Thoracic aorta (tissue), 2 donors: ENCODE measurements around the gene PHF21A. TPM values are rescaled to one million over a fixed set of nuclear protein-coding genes. Genes with fewer than 3 reads are reported as not detected.

Experiments used
- ATAC-seq: fragments of 150-250 bp; one replicate; pipeline ENCODE4 v1.8.0; 2017; ENCODE audit warnings: low read depth; ENCODE audit not compliant: insufficient number of reproducible peaks, low FRiP score
- DNase-seq: peaks from one replicate; pipeline ENCODE4 v3.0.0-alpha.2; 2020; ENCODE audit warnings: low spot score
- H3K27ac ChIP-seq, 2 donors: fragments of 200-600 bp; sonication (generic); 1 replicate in 1 of 2; 2 replicates in 1 of 2; pipeline ENCODE4 v1.5.1; 2016; ENCODE audit warnings: mild to moderate bottlenecking in 2 of 2, moderate library complexity in 2 of 2
- H3K27me3 ChIP-seq: fragments of 200-600 bp; sonication (generic); replicated peaks from 2 replicates; pipeline ENCODE4 v1.6.0; 2016; ENCODE audit warnings: mild to moderate bottlenecking; ENCODE audit not compliant: insufficient read depth
- H3K36me3 ChIP-seq: fragments of 200-600 bp; sonication (generic); one replicate; pipeline ENCODE4 v1.5.1; 2016
- H3K4me1 ChIP-seq, 2 donors: fragments of 200-600 bp; sonication (generic); 1 replicate in 1 of 2; 2 replicates in 1 of 2; pipeline versions ENCODE4 v1.5.1 to v1.6.0; 2016; ENCODE audit warnings: low read depth in 2 of 2, mild to moderate bottlenecking in 1 of 2; ENCODE audit not compliant: control insufficient read depth in 1 of 2
- H3K4me3 ChIP-seq: fragments of 200-600 bp; sonication (generic); 2 replicates; pipeline ENCODE4 v1.5.1; 2016; ENCODE audit warnings: mild to moderate bottlenecking
- H3K9me3 ChIP-seq: fragments of 200-600 bp; sonication (generic); 2 replicates; pipeline ENCODE4 v1.5.1; 2016
- total RNA-seq, 2 donors: library from RNA; depleted of rRNA; stranded (reverse); fragments of >200 nt; gene quantifications; one replicate each; pipeline versions ENCODE4 v1.1.0 to v1.2.3, GENCODE V29; 2016
- TF ChIP-seq, protein P1 (sequence below): fragments of 200-600 bp; sonication (generic); IDR thresholded peaks from one replicate; pipeline ENCODE4 v1.5.1; 2019; ENCODE audit warnings: antibody characterized with exemption

PHF21A gene
- total RNA-seq, 2 donors from 2014 or later: 62.3 to 104 TPM

DNA sequence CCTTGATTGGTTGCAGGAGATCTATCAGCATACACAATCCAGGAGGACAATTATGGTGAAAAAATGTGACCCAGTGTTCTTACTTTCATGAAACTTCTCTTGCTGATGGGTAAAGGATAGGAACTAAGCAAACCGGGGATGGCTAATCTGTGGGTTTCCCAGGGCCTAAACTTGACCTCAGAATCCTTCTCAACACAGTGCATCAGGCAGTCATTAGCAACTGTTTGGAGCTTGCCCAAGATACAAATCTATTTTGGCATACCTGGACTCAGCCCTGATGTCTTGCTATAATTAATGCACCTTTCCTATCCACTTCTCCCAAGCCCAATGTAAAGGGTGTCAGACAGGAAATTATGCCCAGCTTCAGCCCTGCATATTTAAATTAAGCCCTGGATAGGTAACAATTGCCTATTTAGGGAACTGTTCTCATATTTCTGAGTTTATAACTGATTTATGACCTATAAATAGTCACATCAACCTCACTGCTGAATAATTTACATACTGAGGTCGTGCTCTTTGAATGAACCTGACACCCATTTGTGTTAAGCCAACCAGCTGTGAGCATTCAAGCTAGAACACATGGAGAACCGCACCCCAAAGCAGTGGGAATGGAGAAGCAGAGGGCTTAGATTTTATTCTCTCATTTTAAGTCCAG is 9.2 kb upstream of the PHF21A start:
- no peaks in the 10 kb centered on the region for H3K9me3 ChIP-seq
- no peaks in the 10 kb centered on the region for H3K27me3 ChIP-seq
- no peaks in the 10 kb centered on the region for H3K4me1 ChIP-seq
- DNase-seq (no peak), ATAC-seq (no peak)
- no peak overlapping the region for H3K4me3 ChIP-seq
- H3K27ac ChIP-seq: no peak overlapping the region
- TF ChIP-seq, protein P1, sequence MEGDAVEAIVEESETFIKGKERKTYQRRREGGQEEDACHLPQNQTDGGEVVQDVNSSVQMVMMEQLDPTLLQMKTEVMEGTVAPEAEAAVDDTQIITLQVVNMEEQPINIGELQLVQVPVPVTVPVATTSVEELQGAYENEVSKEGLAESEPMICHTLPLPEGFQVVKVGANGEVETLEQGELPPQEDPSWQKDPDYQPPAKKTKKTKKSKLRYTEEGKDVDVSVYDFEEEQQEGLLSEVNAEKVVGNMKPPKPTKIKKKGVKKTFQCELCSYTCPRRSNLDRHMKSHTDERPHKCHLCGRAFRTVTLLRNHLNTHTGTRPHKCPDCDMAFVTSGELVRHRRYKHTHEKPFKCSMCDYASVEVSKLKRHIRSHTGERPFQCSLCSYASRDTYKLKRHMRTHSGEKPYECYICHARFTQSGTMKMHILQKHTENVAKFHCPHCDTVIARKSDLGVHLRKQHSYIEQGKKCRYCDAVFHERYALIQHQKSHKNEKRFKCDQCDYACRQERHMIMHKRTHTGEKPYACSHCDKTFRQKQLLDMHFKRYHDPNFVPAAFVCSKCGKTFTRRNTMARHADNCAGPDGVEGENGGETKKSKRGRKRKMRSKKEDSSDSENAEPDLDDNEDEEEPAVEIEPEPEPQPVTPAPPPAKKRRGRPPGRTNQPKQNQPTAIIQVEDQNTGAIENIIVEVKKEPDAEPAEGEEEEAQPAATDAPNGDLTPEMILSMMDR: no peak
- no peaks in the 10 kb centered on the region for H3K36me3 ChIP-seq

DNA sequence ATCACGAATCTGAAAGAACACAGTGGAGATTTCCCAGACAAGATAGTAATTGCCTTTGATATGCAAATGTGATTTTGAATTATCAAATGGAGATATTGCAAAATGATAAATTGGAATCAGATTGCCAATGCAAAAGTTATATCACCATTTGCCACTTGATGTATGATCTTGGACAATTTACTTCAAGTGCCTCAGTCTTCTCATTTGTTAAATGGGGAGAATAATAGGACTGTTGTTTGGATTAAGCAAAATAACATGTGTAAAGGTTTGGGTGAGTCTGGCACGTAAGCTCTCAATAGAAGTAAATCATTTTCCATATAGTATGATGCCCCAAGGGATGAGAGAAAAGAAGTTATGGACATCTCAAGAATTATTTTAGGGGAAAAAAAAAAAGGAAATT is 7.9 kb upstream of the PHF21A start:
- Histone ChIP-seq H3K36me3 (no peaks in the 10 kb centered on the region), H3K9me3 (no peaks in the 10 kb centered on the region), H3K4me3 (no peak overlapping the region), H3K27ac (no peak overlapping the region), H3K4me1 (no peaks in the 10 kb centered on the region), H3K27me3 (no peaks in the 10 kb centered on the region)
- no peak for DNase-seq
- no peak for ATAC-seq
- TF ChIP-seq, protein P1: no peak

DNA sequence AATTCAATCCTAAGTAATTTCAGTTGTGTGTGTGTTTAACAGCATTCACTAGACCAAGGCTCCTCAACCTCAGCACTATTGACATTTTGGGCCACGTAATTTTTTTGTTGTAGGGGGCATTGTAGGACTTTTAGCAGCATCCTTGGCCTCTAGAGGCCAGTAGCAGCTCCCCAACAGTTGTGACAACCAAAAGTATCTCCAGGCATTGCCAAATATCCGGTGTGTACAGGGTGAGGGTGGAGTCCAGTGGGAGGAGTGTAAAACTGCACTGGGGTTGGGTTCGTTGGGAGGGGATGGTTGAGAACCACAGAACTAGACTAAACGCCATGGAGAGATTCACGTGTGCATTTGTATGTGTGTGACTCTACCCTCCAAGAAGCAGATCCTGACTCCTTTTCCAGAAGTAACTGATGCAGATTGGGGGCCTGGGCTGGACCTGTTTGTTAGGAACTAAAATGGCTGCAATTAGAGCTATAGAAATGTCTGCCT is 5.9 kb upstream of the PHF21A start:
- no peak overlapping the region for H3K4me3 ChIP-seq
- DNase-seq (no peak), ATAC-seq (no peak)
- TF ChIP-seq, protein P1: no peak
- no peaks in the 10 kb centered on the region for H3K36me3 ChIP-seq
- no peaks in the 10 kb centered on the region for H3K4me1 ChIP-seq
- H3K9me3 ChIP-seq: no peaks in the 10 kb centered on the region
- no peaks in the 10 kb centered on the region for H3K27me3 ChIP-seq
- no peak overlapping the region for H3K27ac ChIP-seq

DNA sequence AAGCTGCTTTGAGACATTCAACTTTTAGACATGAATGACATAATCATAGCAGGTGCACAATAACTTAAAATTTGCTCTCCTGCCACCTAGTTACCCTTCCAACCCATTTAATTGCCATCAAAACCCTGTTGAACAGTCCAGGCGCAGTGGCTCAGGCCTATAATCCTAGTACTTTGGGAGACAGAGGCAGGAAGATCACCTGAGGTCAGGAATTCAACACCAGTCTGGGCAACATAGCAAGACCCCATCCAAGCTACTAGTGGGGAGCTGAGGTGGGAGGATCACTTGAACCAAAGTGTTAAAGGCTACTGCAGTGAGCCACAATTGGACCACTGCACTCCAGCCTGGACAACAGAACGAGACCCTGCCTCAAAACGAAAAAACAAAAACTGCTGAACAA is 4.0 kb upstream of the PHF21A start:
- TF ChIP-seq, protein P1: no peak
- Histone ChIP-seq H3K27ac (no peak overlapping the region), H3K4me1 (no peaks in the 10 kb centered on the region), H3K27me3 (no peaks in the 10 kb centered on the region), H3K36me3 (no peaks in the 10 kb centered on the region), H3K4me3 (no peak overlapping the region), H3K9me3 (no peaks in the 10 kb centered on the region)
- no peak for ATAC-seq
- no peak for DNase-seq

DNA sequence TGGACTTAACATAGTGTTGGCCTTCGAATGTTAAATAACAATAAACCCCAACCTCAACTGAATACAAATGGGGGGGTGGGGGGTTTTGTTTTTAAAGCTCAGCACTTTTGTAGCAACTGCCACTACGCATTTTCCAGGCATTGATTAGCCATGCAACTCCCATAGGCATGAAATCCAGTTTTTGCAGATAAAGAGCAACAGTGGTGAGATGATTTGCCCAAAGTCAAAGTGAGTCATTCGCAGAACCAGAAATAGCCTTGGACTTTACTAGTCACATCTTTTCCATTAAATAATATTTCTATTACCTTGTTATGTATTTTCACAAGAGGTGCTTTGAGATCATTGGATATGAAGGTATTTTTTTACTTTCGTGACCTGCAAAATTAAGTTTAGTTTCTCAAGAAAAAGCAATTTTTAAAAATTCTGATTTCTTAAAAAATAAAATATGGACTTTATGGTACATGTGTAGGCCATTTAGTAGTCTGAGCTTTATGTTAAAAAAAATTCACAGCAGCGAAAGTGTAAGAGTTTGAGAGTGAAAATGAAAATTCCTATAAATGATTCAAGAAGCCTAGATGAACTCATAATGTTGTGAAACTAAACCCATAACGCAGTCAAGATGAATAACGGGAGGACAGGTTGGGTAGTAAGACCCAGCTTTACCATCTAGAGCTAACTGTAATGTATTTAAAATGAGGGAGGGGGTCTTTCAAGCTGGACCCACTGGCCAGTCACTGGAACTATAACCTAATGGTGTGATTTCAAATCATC is 1.9 kb upstream of the PHF21A start:
- H3K27ac ChIP-seq: no peak overlapping the region
- ATAC-seq (no peak), DNase-seq (no peak)
- H3K9me3 ChIP-seq: no peaks in the 10 kb centered on the region
- H3K36me3 ChIP-seq: no peaks in the 10 kb centered on the region
- TF ChIP-seq, protein P1: no peak
- H3K4me3 ChIP-seq: peak overlapping the region; percentile 93
- H3K27me3 ChIP-seq: no peaks in the 10 kb centered on the region
- H3K4me1 ChIP-seq: peaks cover 7 to 10% of the 10 kb centered on the region in 2 donors
